Measurements from ENCODE around the gene TRMT44.
A peak's percentile ranks its signal among the peaks of the same experiment; 100 is the strongest.

The TRMT44 gene

GRCh38 chr4:8439914-8440491, 574 bp upstream of the TRMT44 start:
- Histone ChIP-seq H4K20me1 (ENCODE audit: insufficient read depth, low read length) (0 out of 2 replicates have a peak, but pooled peaks cover 7% of the 10 kb centered on the region), H3K9ac (ENCODE audit: low read length) (peak overlapping the region; percentile 95), H3K4me2 (ENCODE audit: low read length) (peak overlapping the region; percentile 97), H3K79me2 (ENCODE audit: low read length) (peaks cover 90% of the 10 kb centered on the region), H2AFZ (ENCODE audit: low read depth, low read length) (peak overlapping the region; percentile 44; the same call in 1 of the 2 replicates), H3K4me3 (ENCODE audit: low read length) (peak overlapping the region; percentile 84), H3K27me3 (ENCODE audit: low read depth, low read length) (no peaks in the 10 kb centered on the region), H3K36me3 (replicated peaks; ENCODE audit: low read depth, low read length) (peaks cover 3% of the 10 kb centered on the region), H3K4me1 (ENCODE audit: low read length) (peaks cover 52% of the 10 kb centered on the region), H3K27ac (ENCODE audit: low read length) (peak overlapping the region; percentile 85), H3K9me3 (ENCODE audit: insufficient read depth, low read length) (no peaks in the 10 kb centered on the region)
- TF ChIP-seq CTCF (IDR thresholded peaks at IDR 0.05; ENCODE audit: low read depth, low read length): no peak
- no peak for TF ChIP-seq EZH2phosphoT487 (IDR thresholded peaks at IDR 0.05; ENCODE audit: low read depth)

- no peaks in the 10 kb centered on the region for H3K27me3 ChIP-seq (ENCODE audit: low read depth, low read length)
- peak overlapping the region; percentile 84 for H3K4me2 ChIP-seq (ENCODE audit: low read length)
- H2AFZ ChIP-seq (ENCODE audit: low read depth, low read length): no peak overlapping the region
- peak overlapping the region; percentile 95 for H3K9ac ChIP-seq (ENCODE audit: low read length)
- H3K79me2 ChIP-seq (ENCODE audit: low read length): peaks cover 98% of the 10 kb centered on the region
- H3K36me3 ChIP-seq (replicated peaks; ENCODE audit: low read depth, low read length): peaks cover 7% of the 10 kb centered on the region
- peaks cover 13% of the 10 kb centered on the region; the same call in 1 of the 2 replicates for H4K20me1 ChIP-seq (ENCODE audit: insufficient read depth, low read length)
- peak overlapping the region; percentile 84 for H3K4me3 ChIP-seq (ENCODE audit: low read length)
- H3K9me3 ChIP-seq (ENCODE audit: insufficient read depth, low read length): no peaks in the 10 kb centered on the region
- TF ChIP-seq CTCF (IDR thresholded peaks at IDR 0.05; ENCODE audit: low read depth, low read length) (no peak), EZH2phosphoT487 (IDR thresholded peaks at IDR 0.05; ENCODE audit: low read depth) (no peak)
- no peak overlapping the region; the same call in 1 of the 2 replicates for H3K27ac ChIP-seq (ENCODE audit: low read length)
- H3K4me1 ChIP-seq (ENCODE audit: low read length): peaks cover 45% of the 10 kb centered on the region
Observed at GRCh38 chr4:8441499-8442091, 1.0 kb downstream of the TRMT44 start.

GRCh38 chr4:8442596-8443358, 2.2 kb downstream of the TRMT44 start:
- peaks cover 98% of the 10 kb centered on the region for H3K79me2 ChIP-seq (ENCODE audit: low read length)
- H3K9me3 ChIP-seq (ENCODE audit: insufficient read depth, low read length): no peaks in the 10 kb centered on the region
- no peak overlapping the region for H3K9ac ChIP-seq (ENCODE audit: low read length)
- TF ChIP-seq CTCF (IDR thresholded peaks at IDR 0.05; ENCODE audit: low read depth, low read length): no peak
- TF ChIP-seq EZH2phosphoT487 (IDR thresholded peaks at IDR 0.05; ENCODE audit: low read depth): no peak
- peak overlapping the region; percentile 84 for H3K4me3 ChIP-seq (ENCODE audit: low read length)
- no peak overlapping the region for H2AFZ ChIP-seq (ENCODE audit: low read depth, low read length)
- H3K27ac ChIP-seq (ENCODE audit: low read length): peak overlapping the region; percentile 31; the same call in 1 of the 2 replicates
- peaks cover 39% of the 10 kb centered on the region for H3K4me1 ChIP-seq (ENCODE audit: low read length)
- H3K27me3 ChIP-seq (ENCODE audit: low read depth, low read length): no peaks in the 10 kb centered on the region
- H4K20me1 ChIP-seq (ENCODE audit: insufficient read depth, low read length): peaks cover 18% of the 10 kb centered on the region; the same call in 1 of the 2 replicates
- H3K4me2 ChIP-seq (ENCODE audit: low read length): peak overlapping the region; percentile 84
- peaks cover 13% of the 10 kb centered on the region for H3K36me3 ChIP-seq (replicated peaks; ENCODE audit: low read depth, low read length)

- peak overlapping the region; percentile 84 for H3K4me2 ChIP-seq (ENCODE audit: low read length)
- H4K20me1 ChIP-seq (ENCODE audit: insufficient read depth, low read length): peaks cover 18% of the 10 kb centered on the region; the same call in 1 of the 2 replicates
- H2AFZ ChIP-seq (ENCODE audit: low read depth, low read length): no peak overlapping the region
- H3K4me1 ChIP-seq (ENCODE audit: low read length): peaks cover 37% of the 10 kb centered on the region
- no peaks in the 10 kb centered on the region for H3K9me3 ChIP-seq (ENCODE audit: insufficient read depth, low read length)
- H3K27me3 ChIP-seq (ENCODE audit: low read depth, low read length): no peaks in the 10 kb centered on the region
- peak overlapping the region; percentile 9; the same call in 1 of the 2 replicates for H3K4me3 ChIP-seq (ENCODE audit: low read length)
- peaks cover 93% of the 10 kb centered on the region for H3K79me2 ChIP-seq (ENCODE audit: low read length)
- H3K9ac ChIP-seq (ENCODE audit: low read length): no peak overlapping the region
- H3K36me3 ChIP-seq (replicated peaks; ENCODE audit: low read depth, low read length): peaks cover 13% of the 10 kb centered on the region
- H3K27ac ChIP-seq (ENCODE audit: low read length): 0 out of 2 replicates have a peak overlapping the region, but pooled peaks have one; percentile 31
- TF ChIP-seq CTCF (IDR thresholded peaks at IDR 0.05; ENCODE audit: low read depth, low read length): no peak
- no peak for TF ChIP-seq EZH2phosphoT487 (IDR thresholded peaks at IDR 0.05; ENCODE audit: low read depth)
Observed at GRCh38 chr4:8443801-8444200, 3.2 kb downstream of the TRMT44 start.

All from OCI-LY3 (cell line).